GM12891 (cell line): ENCODE measurements around the gene COMT. TPM values are rescaled to one million over a fixed set of nuclear protein-coding genes. Genes with fewer than 3 reads are reported as not detected.

Experiments used
- DNase-seq: peaks from one replicate; pipeline ENCODE4 v3.0.0; 2011; ENCODE audit warnings: low spot score; ENCODE audit not compliant: insufficient read length
- FAIRE-seq: peaks from 2 replicates; lab custom pipeline; 2011; peaks lifted over from hg19 to GRCh38; lab: Jason Lieb, UNC
- PAX5 ChIP-seq: IDR thresholded peaks from 2 replicates; pipeline ENCODE4 v1.6.1; 2011; ENCODE audit warnings: low read length, moderate library complexity, mild to moderate bottlenecking; ENCODE audit not compliant: insufficient read depth, severe bottlenecking
- POLR2A ChIP-seq: IDR thresholded peaks from 2 replicates; pipeline ENCODE4 v1.6.1; 2011; ENCODE audit warnings: low read depth, low read length, control low read depth
- POLR2AphosphoS5 ChIP-seq: IDR thresholded peaks from 2 replicates; pipeline ENCODE4 v1.6.1; 2011; ENCODE audit warnings: low read depth, low read length, control low read depth
- POU2F2 ChIP-seq: IDR thresholded peaks from 2 replicates; pipeline ENCODE4 v1.6.1; 2011; ENCODE audit warnings: low read depth, mild to moderate bottlenecking, control low read depth, low read length, moderate library complexity
- SPI1 ChIP-seq: IDR thresholded peaks from 2 replicates; pipeline ENCODE4 v1.6.1; 2011; ENCODE audit warnings: low read depth, low read length, control low read depth
- TAF1 ChIP-seq: IDR thresholded peaks from 2 replicates; pipeline ENCODE4 v1.6.1; 2011; ENCODE audit warnings: low read depth, low read length, control low read depth
- polyA plus RNA-seq: library from polyadenylated mRNA; unstranded; fragments of >200 nt; gene quantifications from one replicate; pipeline ENCODE4 v1.2.1, GENCODE V29; 2012; ENCODE audit warnings: low read depth, missing spikeins, inconsistent platforms; ENCODE audit not compliant: missing spikeins

Gene COMT
- 69.5 TPM for polyA plus RNA-seq

- DNase-seq (peak; percentile 91), FAIRE-seq (peak; percentile 81)
- TF ChIP-seq POLR2A (peak; percentile 74), SPI1 (no peak), PAX5 (no peak), POU2F2 (no peak), POLR2AphosphoS5 (0 out of 2 replicates have a peak, but pooled peaks have one; percentile 44), TAF1 (peak; percentile 79; the same call in 1 of the 2 replicates)
Measured at GRCh38 chr22:19941365-19942082, at the start of gene COMT, which contains the start of gene TXNRD2. Gene COMT (plus strand): TSS chr22:19941772. CDS start chr22:19962527, 20,755 bp downstream. Gene TXNRD2 (minus strand): TSS chr22:19941818. CDS start chr22:19941803, 15 bp downstream.

- TF ChIP-seq TAF1, result no peak
- TF ChIP-seq POLR2A, result no peak
- no peak for TF ChIP-seq POLR2AphosphoS5
- TF ChIP-seq POU2F2, result no peak
- no peak for TF ChIP-seq PAX5
- TF ChIP-seq SPI1, result no peak
- FAIRE-seq (peak; percentile 71), DNase-seq (peak; percentile 68)
Measured at GRCh38 chr22:19892257-19892879, 49.2 kb upstream of the COMT start.

GRCh38 chr22:19892925-19893324, 48.6 kb upstream of the COMT start:
- DNase-seq (no peak), FAIRE-seq (no peak)
- TF ChIP-seq PAX5 (no peak), SPI1 (no peak), POLR2A (no peak), POU2F2 (no peak), POLR2AphosphoS5 (no peak), TAF1 (no peak)

- no peak for DNase-seq
- FAIRE-seq, result no peak
- TF ChIP-seq POLR2A, result no peak
- TF ChIP-seq POU2F2, result no peak
Measured at GRCh38 chr22:19893363-19893762, 48.2 kb upstream of the COMT start.

- DNase-seq, result no peak
- no peak for FAIRE-seq
- TF ChIP-seq POLR2A (no peak), TAF1 (no peak), POU2F2 (no peak), PAX5 (no peak), POLR2AphosphoS5 (no peak), SPI1 (no peak)
Measured at GRCh38 chr22:19895160-19895849, 46.3 kb upstream of the COMT start.

- DNase-seq, result no peak
- TF ChIP-seq POLR2AphosphoS5, result no peak
- TF ChIP-seq SPI1, result no peak
- TF ChIP-seq POLR2A, result no peak
- TF ChIP-seq TAF1, result no peak
- TF ChIP-seq POU2F2, result no peak
- TF ChIP-seq PAX5, result no peak
- no peak for FAIRE-seq
Measured at GRCh38 chr22:19896665-19897355, 44.8 kb upstream of the COMT start.

GRCh38 chr22:19897726-19898125, 43.8 kb upstream of the COMT start:
- TF ChIP-seq POLR2A (no peak), POU2F2 (no peak), PAX5 (no peak), POLR2AphosphoS5 (no peak), TAF1 (no peak), SPI1 (no peak)
- FAIRE-seq, result no peak
- DNase-seq, result no peak

- FAIRE-seq, result no peak
Measured at GRCh38 chr22:19898145-19898544, 43.4 kb upstream of the COMT start.

More at GRCh38 chr22:19898145-19898544, 43.4 kb upstream of the COMT start:
- TF ChIP-seq POU2F2, result no peak
- no peak for TF ChIP-seq TAF1
- no peak for TF ChIP-seq SPI1
- no peak for TF ChIP-seq PAX5
- TF ChIP-seq POLR2A, result no peak
- TF ChIP-seq POLR2AphosphoS5, result no peak
- DNase-seq, result no peak
